ENCODE data around the gene EFNB1. TPM values are rescaled to one million over a fixed set of nuclear protein-coding genes. Genes with fewer than 3 reads are reported as not detected.

EFNB1 gene
- polyA plus RNA-seq, 3 donors: 4.7 to 6.6 (median 5.4) TPM

GRCh38 chrX:68878977-68879645 lies 50.3 kb downstream of the EFNB1 start:
- no peaks in the 10 kb centered on the region for H4K20me1 ChIP-seq (ENCODE audit: insufficient read depth, low read length)
- H3K4me3 ChIP-seq (replicated peaks in 1 of 3; ENCODE audit: low read depth in 2 of 3, low read length in 3 of 3): no peak overlapping the region
- no peaks in the 10 kb centered on the region for H3K79me2 ChIP-seq (ENCODE audit: insufficient read depth, low read length)
- no peaks in the 10 kb centered on the region for H3K27me3 ChIP-seq (ENCODE audit: control insufficient read depth in 2 of 2, insufficient read depth in 2 of 2, low read length in 2 of 2)
- no peaks in the 10 kb centered on the region for H3K4me1 Mint-ChIP-seq
- no peak overlapping the region for H2AFZ ChIP-seq (ENCODE audit: insufficient read depth, low read depth, low read length, poor library complexity, severe bottlenecking)
- H3K9ac ChIP-seq (ENCODE audit: insufficient read depth, low read length, poor library complexity, severe bottlenecking): no peak overlapping the region
- H3K9me3 Mint-ChIP-seq: no peaks in the 10 kb centered on the region
- no peaks in the 10 kb centered on the region for H3K36me3 Mint-ChIP-seq
- H3K4me1 ChIP-seq (ENCODE audit: control insufficient read depth in 1 of 2, insufficient read depth in 2 of 2, low read length in 2 of 2): no peaks in the 10 kb centered on the region
- TF ChIP-seq CTCF (IDR thresholded peaks at IDR 0.05): no peak
- intact Hi-C loops (cut with micrococcal nuclease): no loop called here
- H3K36me3 ChIP-seq (replicated peaks in 1 of 2; ENCODE audit: control insufficient read depth in 1 of 2, insufficient read depth in 2 of 2, low read length in 2 of 2): no peaks in the 10 kb centered on the region
- H3K27ac Mint-ChIP-seq: no peak overlapping the region
- H3K27me3 Mint-ChIP-seq (ENCODE audit: low read depth in 3 of 3): peaks cover 1 to 8% (median 1%) of the 10 kb centered on the region in 3 donors
- H3K9me3 ChIP-seq (replicated peaks in 1 of 2; ENCODE audit: control insufficient read depth in 1 of 2, insufficient read depth in 1 of 2, low read length in 2 of 2): no peaks in the 10 kb centered on the region
- no peak overlapping the region for H3K4me2 ChIP-seq (replicated peaks; ENCODE audit: extremely low read depth, low read length, poor library complexity, severe bottlenecking)
- 100% methylated on average over 3 of the region's 11 CpGs for WGBS (ENCODE audit: insufficient coverage)
- no peak overlapping the region for H3K4me3 Mint-ChIP-seq
- H3K27ac ChIP-seq (ENCODE audit: low read depth in 1 of 2, low read length in 2 of 2): no peak overlapping the region
- DNase-seq: no peak

- WGBS (ENCODE audit: insufficient coverage): 91% methylated on average over 4 of the region's 9 CpGs
Measured at GRCh38 chrX:68880846-68881552, 52.2 kb downstream of the EFNB1 start.

More at GRCh38 chrX:68880846-68881552, 52.2 kb downstream of the EFNB1 start:
- no peaks in the 10 kb centered on the region for H3K4me1 Mint-ChIP-seq
- H3K4me3 ChIP-seq (replicated peaks in 1 of 3; ENCODE audit: low read depth in 2 of 3, low read length in 3 of 3): no peak overlapping the region
- H3K4me1 ChIP-seq (ENCODE audit: control insufficient read depth in 1 of 2, insufficient read depth in 2 of 2, low read length in 2 of 2): no peaks in the 10 kb centered on the region
- peaks cover 1 to 8% (median 1%) of the 10 kb centered on the region in 3 donors for H3K27me3 Mint-ChIP-seq (ENCODE audit: low read depth in 3 of 3)
- H3K4me3 Mint-ChIP-seq: no peak overlapping the region
- intact Hi-C loops (cut with micrococcal nuclease): no loop called here
- no peak overlapping the region for H3K27ac ChIP-seq (ENCODE audit: low read depth in 1 of 2, low read length in 2 of 2)
- H3K9me3 Mint-ChIP-seq: no peaks in the 10 kb centered on the region
- H2AFZ ChIP-seq (ENCODE audit: insufficient read depth, low read depth, low read length, poor library complexity, severe bottlenecking): no peak overlapping the region
- H4K20me1 ChIP-seq (ENCODE audit: insufficient read depth, low read length): no peaks in the 10 kb centered on the region
- no peaks in the 10 kb centered on the region for H3K36me3 ChIP-seq (replicated peaks in 1 of 2; ENCODE audit: control insufficient read depth in 1 of 2, insufficient read depth in 2 of 2, low read length in 2 of 2)
- peak overlapping the region in 1 of 7 donors; percentile 24 for H3K27ac Mint-ChIP-seq
- no peaks in the 10 kb centered on the region for H3K27me3 ChIP-seq (ENCODE audit: control insufficient read depth in 2 of 2, insufficient read depth in 2 of 2, low read length in 2 of 2)
- H3K9ac ChIP-seq (ENCODE audit: insufficient read depth, low read length, poor library complexity, severe bottlenecking): no peak overlapping the region
- no peaks in the 10 kb centered on the region for H3K9me3 ChIP-seq (replicated peaks in 1 of 2; ENCODE audit: control insufficient read depth in 1 of 2, insufficient read depth in 1 of 2, low read length in 2 of 2)
- no peak for TF ChIP-seq CTCF (IDR thresholded peaks at IDR 0.05)
- no peaks in the 10 kb centered on the region for H3K36me3 Mint-ChIP-seq
- no peak for DNase-seq
- no peak overlapping the region for H3K4me2 ChIP-seq (replicated peaks; ENCODE audit: extremely low read depth, low read length, poor library complexity, severe bottlenecking)
- no peaks in the 10 kb centered on the region for H3K79me2 ChIP-seq (ENCODE audit: insufficient read depth, low read length)

Data from CD14-positive monocyte (primary cell).